HepG2 (cell line): ENCODE results near the gene DLEC1. TPM values are rescaled to one million over a fixed set of nuclear protein-coding genes. Genes with fewer than 3 reads are reported as not detected.

Source experiments
- ATF1 ChIP-seq: IDR thresholded peaks from 2 replicates; pipeline ENCODE4 v1.6.1; 2016; ENCODE audit warnings: mild to moderate bottlenecking, control low read depth
- CAMTA2 ChIP-seq: sonication (generic); formaldehyde crosslinking; IDR thresholded peaks from 2 replicates; pipeline ENCODE4 v1.4.0; 2020; ENCODE audit warnings: mild to moderate bottlenecking, missing genetic modification reagents, borderline replicate concordance
- IRX3 ChIP-seq: sonication (generic); formaldehyde crosslinking; IDR thresholded peaks from 2 replicates; pipeline ENCODE4 v1.8.1; 2023; ENCODE audit warnings: mild to moderate bottlenecking, low read depth, missing genetic modification reagents, borderline replicate concordance
- JARID2 ChIP-seq: sonication (generic); formaldehyde crosslinking; IDR thresholded peaks from 2 replicates; pipeline ENCODE4 v1.8.1; 2023; ENCODE audit warnings: missing genetic modification reagents, inconsistent platforms; ENCODE audit not compliant: insufficient replicate concordance
- KDM5A ChIP-seq: fragments of 200-600 bp; sonication (generic); IDR thresholded peaks from 2 replicates; pipeline ENCODE4 v1.7.0; 2018; ENCODE audit warnings: antibody characterized with exemption, mild to moderate bottlenecking, low read length, borderline replicate concordance
- KLF9 ChIP-seq: IDR thresholded peaks from 2 replicates; pipeline ENCODE4 v1.6.1; 2016; ENCODE audit warnings: low read depth
- NFYC ChIP-seq: IDR thresholded peaks from 2 replicates; pipeline ENCODE4 v1.6.1; 2016; ENCODE audit warnings: missing genetic modification reagents, missing compliant biosample characterization
- SATB2 ChIP-seq: sonication (generic); formaldehyde crosslinking; IDR thresholded peaks from 2 replicates; pipeline ENCODE4 v1.5.0; 2020; ENCODE audit warnings: missing genetic modification reagents
- SPEN ChIP-seq: sonication (generic); formaldehyde crosslinking; IDR thresholded peaks from 2 replicates; pipeline ENCODE4 v1.5.1; 2020; ENCODE audit warnings: low read depth, mild to moderate bottlenecking, missing genetic modification reagents
- ZKSCAN8 ChIP-seq: IDR thresholded peaks from 2 replicates; pipeline ENCODE4 v1.6.1; 2016; ENCODE audit warnings: borderline replicate concordance, missing genetic modification reagents, missing compliant biosample characterization
- ZNF251 ChIP-seq: sonication (generic); formaldehyde crosslinking; IDR thresholded peaks from 2 replicates; pipeline ENCODE4 v1.9.0; 2021; ENCODE audit warnings: mild to moderate bottlenecking, missing genetic modification reagents
- ZNF274 ChIP-seq: sonication (generic); formaldehyde crosslinking; IDR thresholded peaks from 2 replicates; pipeline ENCODE4 v1.5.1; 2020; ENCODE audit warnings: mild to moderate bottlenecking, missing genetic modification reagents
- ZNF709 ChIP-seq: sonication (generic); formaldehyde crosslinking; IDR thresholded peaks from 2 replicates; pipeline ENCODE4 v1.5.0; 2020; ENCODE audit warnings: mild to moderate bottlenecking, missing genetic modification reagents
- polyA plus RNA-seq, 8 experiments: library from polyadenylated mRNA; depleted of rRNA in 3 of 8; stranded (reverse) in 7 of 8; unstranded in 1 of 8; fragments of >200 nt; fragmentation: Illumina TruSeq in 4 of 8; extraction: Trizol in 4 of 8; gene quantifications; 2 replicates each; pipeline versions ENCODE4 v1.2.1 to v1.2.3, GENCODE V29; 2011 to 2016; ENCODE audit warnings: low read depth in 4 of 8, missing spikeins in 1 of 8, mixed read lengths in 1 of 8; ENCODE audit not compliant: insufficient read depth in 1 of 8
- total RNA-seq, 5 experiments: library from RNA; depleted of rRNA; stranded (reverse); fragments of >200 nt; fragmentation: Illumina TruSeq; extraction: Trizol; gene quantifications; 2 replicates each; pipeline ENCODE4 v1.2.3, GENCODE V29; 2016; ENCODE audit warnings: low read depth in 1 of 5
- TF ChIP-seq, protein P1 (sequence below): sonication (generic); formaldehyde crosslinking; IDR thresholded peaks from 2 replicates; pipeline ENCODE4 v1.8.1; 2023; ENCODE audit warnings: missing genetic modification reagents, inconsistent platforms, borderline replicate concordance
- TF ChIP-seq, protein P2 (sequence below): sonication (generic); formaldehyde crosslinking; IDR thresholded peaks from 2 replicates; pipeline ENCODE4 v1.8.1; 2022; ENCODE audit warnings: low read depth, mild to moderate bottlenecking, missing genetic modification reagents
- TF ChIP-seq, protein P3 (sequence below): sonication (generic); formaldehyde crosslinking; IDR thresholded peaks from 2 replicates; pipeline ENCODE4 v1.4.0; 2020; ENCODE audit warnings: missing genetic modification reagents
- TF ChIP-seq, protein P4 (sequence below): sonication (generic); formaldehyde crosslinking; IDR thresholded peaks from 2 replicates; pipeline ENCODE4 v1.4.0; 2020; ENCODE audit warnings: missing genetic modification reagents, borderline replicate concordance
- TF ChIP-seq, protein P5 (sequence below): sonication (generic); formaldehyde crosslinking; IDR thresholded peaks from 2 replicates; pipeline ENCODE4 v1.8.1; 2023; ENCODE audit warnings: mild to moderate bottlenecking, missing genetic modification reagents

Gene DLEC1
- total and polyA plus RNA-seq, 2 of the 13 experiments (the other 11 are each of a cell fraction or from before 2014, with no cell fraction given): 0.09 TPM; not detected in 1

DNA sequence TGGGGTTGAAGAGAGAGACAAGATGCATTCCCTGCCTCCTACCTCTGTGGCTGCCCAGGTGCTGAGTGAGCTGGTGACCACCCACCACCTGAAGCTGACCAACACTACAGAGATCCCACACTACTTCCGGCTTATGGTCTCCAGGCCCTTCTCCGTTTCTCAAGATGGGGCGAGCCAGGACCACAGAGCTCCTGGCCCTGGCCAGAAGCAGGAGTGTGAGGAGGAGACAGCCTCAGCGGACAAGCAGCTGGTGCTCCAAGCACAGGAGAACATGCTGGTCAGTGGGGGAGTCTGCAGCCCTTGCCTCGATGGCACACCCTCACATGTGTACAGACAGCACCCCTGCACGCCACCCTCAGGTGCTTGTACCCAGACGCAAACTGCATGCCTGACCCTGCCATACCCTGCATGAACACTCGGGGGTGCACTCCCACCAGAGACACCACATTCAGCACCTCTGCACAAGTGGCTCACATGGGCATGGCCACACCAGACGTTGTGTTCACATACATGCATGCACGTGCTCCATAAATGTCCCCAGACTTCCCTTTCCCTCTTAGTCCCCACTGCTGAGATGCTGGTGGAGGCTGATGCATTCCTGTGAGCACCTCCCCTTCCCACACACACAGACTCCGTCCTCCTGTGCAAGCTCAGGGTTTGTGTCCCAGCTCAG lies 78.9 kb downstream of the DLEC1 start (continued):
- TF ChIP-seq, protein P1, sequence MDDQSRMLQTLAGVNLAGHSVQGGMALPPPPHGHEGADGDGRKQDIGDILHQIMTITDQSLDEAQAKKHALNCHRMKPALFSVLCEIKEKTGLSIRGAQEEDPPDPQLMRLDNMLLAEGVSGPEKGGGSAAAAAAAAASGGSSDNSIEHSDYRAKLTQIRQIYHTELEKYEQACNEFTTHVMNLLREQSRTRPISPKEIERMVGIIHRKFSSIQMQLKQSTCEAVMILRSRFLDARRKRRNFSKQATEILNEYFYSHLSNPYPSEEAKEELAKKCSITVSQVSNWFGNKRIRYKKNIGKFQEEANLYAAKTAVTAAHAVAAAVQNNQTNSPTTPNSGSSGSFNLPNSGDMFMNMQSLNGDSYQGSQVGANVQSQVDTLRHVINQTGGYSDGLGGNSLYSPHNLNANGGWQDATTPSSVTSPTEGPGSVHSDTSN: no peak
- TF ChIP-seq NFYC (CRISPR knock-in tag) (no peak), ZNF709 (no peak), KDM5A (no peak), JARID2 (CRISPR knock-in tag) (no peak), ZNF251 (CRISPR knock-in tag) (no peak), ZNF274 (CRISPR knock-in tag) (no peak), ATF1 (CRISPR knock-in tag) (no peak), ZKSCAN8 (CRISPR knock-in tag) (no peak), CAMTA2 (CRISPR knock-in tag) (0 out of 2 replicates have a peak, but pooled peaks have one; percentile 47), IRX3 (CRISPR knock-in tag) (no peak), KLF9 (CRISPR knock-in tag) (no peak), SATB2 (no peak), SPEN (CRISPR knock-in tag) (no peak)
- TF ChIP-seq, protein P2, sequence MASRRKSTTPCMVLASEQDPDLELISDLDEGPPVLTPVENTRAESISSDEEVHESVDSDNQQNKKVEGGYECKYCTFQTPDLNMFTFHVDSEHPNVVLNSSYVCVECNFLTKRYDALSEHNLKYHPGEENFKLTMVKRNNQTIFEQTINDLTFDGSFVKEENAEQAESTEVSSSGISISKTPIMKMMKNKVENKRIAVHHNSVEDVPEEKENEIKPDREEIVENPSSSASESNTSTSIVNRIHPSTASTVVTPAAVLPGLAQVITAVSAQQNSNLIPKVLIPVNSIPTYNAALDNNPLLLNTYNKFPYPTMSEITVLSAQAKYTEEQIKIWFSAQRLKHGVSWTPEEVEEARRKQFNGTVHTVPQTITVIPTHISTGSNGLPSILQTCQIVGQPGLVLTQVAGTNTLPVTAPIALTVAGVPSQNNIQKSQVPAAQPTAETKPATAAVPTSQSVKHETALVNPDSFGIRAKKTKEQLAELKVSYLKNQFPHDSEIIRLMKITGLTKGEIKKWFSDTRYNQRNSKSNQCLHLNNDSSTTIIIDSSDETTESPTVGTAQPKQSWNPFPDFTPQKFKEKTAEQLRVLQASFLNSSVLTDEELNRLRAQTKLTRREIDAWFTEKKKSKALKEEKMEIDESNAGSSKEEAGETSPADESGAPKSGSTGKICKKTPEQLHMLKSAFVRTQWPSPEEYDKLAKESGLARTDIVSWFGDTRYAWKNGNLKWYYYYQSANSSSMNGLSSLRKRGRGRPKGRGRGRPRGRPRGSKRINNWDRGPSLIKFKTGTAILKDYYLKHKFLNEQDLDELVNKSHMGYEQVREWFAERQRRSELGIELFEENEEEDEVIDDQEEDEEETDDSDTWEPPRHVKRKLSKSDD (CRISPR knock-in tag): no peak; the same call in 1 of the 2 replicates
- TF ChIP-seq, protein P3, sequence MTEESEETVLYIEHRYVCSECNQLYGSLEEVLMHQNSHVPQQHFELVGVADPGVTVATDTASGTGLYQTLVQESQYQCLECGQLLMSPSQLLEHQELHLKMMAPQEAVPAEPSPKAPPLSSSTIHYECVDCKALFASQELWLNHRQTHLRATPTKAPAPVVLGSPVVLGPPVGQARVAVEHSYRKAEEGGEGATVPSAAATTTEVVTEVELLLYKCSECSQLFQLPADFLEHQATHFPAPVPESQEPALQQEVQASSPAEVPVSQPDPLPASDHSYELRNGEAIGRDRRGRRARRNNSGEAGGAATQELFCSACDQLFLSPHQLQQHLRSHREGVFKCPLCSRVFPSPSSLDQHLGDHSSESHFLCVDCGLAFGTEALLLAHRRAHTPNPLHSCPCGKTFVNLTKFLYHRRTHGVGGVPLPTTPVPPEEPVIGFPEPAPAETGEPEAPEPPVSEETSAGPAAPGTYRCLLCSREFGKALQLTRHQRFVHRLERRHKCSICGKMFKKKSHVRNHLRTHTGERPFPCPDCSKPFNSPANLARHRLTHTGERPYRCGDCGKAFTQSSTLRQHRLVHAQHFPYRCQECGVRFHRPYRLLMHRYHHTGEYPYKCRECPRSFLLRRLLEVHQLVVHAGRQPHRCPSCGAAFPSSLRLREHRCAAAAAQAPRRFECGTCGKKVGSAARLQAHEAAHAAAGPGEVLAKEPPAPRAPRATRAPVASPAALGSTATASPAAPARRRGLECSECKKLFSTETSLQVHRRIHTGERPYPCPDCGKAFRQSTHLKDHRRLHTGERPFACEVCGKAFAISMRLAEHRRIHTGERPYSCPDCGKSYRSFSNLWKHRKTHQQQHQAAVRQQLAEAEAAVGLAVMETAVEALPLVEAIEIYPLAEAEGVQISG: peak; percentile 55; the same call in 1 of the 2 replicates
- TF ChIP-seq, protein P4, sequence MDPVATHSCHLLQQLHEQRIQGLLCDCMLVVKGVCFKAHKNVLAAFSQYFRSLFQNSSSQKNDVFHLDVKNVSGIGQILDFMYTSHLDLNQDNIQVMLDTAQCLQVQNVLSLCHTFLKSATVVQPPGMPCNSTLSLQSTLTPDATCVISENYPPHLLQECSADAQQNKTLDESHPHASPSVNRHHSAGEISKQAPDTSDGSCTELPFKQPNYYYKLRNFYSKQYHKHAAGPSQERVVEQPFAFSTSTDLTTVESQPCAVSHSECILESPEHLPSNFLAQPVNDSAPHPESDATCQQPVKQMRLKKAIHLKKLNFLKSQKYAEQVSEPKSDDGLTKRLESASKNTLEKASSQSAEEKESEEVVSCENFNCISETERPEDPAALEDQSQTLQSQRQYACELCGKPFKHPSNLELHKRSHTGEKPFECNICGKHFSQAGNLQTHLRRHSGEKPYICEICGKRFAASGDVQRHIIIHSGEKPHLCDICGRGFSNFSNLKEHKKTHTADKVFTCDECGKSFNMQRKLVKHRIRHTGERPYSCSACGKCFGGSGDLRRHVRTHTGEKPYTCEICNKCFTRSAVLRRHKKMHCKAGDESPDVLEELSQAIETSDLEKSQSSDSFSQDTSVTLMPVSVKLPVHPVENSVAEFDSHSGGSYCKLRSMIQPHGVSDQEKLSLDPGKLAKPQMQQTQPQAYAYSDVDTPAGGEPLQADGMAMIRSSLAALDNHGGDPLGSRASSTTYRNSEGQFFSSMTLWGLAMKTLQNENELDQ (CRISPR knock-in tag): no peak
- TF ChIP-seq, protein P5, sequence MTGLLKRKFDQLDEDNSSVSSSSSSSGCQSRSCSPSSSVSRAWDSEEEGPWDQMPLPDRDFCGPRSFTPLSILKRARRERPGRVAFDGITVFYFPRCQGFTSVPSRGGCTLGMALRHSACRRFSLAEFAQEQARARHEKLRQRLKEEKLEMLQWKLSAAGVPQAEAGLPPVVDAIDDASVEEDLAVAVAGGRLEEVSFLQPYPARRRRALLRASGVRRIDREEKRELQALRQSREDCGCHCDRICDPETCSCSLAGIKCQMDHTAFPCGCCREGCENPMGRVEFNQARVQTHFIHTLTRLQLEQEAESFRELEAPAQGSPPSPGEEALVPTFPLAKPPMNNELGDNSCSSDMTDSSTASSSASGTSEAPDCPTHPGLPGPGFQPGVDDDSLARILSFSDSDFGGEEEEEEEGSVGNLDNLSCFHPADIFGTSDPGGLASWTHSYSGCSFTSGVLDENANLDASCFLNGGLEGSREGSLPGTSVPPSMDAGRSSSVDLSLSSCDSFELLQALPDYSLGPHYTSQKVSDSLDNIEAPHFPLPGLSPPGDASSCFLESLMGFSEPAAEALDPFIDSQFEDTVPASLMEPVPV (CRISPR knock-in tag): peak; percentile 23; the same call in 1 of the 2 replicates
